ENCODE data around the gene RAB14.
"Not testable (repeated sequence)": the region's sequence is repeated elsewhere in the genome, so short reads cannot be mapped to it uniquely, and the experiment has no call there.

The RAB14 gene

DNA sequence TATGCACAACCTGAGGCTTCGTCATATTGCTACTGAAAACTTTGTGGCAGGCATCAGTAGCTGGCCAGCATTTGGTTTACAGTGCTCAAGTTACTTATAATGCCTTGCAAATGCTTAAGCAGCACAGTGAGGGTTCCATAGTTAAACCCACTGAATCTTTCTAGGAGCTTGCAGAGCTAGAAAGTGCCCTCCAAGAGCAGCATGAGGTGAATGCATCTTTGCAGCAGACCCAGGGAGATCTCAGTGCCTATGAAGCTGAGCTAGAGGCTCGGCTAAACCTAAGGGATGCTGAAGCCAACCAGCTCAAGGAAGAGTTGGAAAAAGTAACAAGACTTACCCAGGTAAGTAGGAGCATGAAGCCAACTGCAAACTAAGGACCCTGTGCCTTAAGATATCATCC lies 66.0 kb downstream of the RAB14 start:
- Histone ChIP-seq H3K4me3 (no peak overlapping the region), H3K9me3 (ENCODE audit: low read depth, low read length) (no peaks in the 10 kb centered on the region), H3K9ac (ENCODE audit: insufficient read length) (no peak overlapping the region), H3K36me3 (ENCODE audit: insufficient read depth, low read length) (peaks cover 14% of the 10 kb centered on the region; the same call in 1 of the 2 replicates), H3K27ac (no peak overlapping the region)
- DNase-seq (ENCODE audit: low read depth, low spot score): no peak
- TF ChIP-seq FOXP2 (optimal IDR thresholded peaks at IDR 0.05; ENCODE audit: control extremely low read depth, extremely low read length, insufficient read depth) (no peak), POLR2AphosphoS5 (IDR thresholded peaks at IDR 0.05; ENCODE audit: borderline replicate concordance, low read depth, low read length) (no peak), EZH2 (IDR thresholded peaks at IDR 0.05) (no peak)

DNA sequence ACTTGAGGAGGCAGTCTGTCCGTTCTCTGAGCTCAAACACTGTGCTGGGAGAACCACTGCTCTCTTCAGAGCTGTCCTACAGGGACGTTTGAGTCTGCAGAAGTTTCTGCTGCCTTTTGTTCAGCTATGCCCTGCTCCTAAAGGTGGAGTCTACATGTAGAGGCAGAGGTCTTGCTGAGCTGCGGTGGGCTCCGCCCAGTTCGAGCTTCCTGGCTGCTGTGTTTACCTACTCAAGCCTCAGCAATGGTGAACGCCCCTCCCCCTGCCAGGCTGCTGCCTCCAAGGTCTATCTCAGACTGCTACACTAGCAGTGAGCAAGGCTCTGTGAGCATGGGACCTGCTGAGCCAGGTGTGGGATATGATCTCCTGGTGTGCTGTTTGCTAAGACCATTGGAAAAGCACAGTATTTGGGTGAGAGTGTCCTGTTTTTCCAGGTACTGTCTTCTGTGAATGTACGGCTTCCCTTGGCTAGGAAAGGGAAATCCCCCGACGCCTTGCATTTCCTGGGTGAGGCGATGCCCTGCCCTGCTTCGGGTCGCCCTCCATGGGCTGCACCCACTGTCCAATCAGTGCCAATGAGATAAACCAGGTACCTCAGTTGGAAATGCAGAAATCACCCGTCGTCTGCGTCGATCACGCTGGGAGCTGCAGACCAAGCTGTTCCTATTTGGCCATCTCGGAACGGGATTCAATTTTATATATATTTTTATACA lies 68.4 kb downstream of the RAB14 start:
- TF ChIP-seq EZH2 (IDR thresholded peaks at IDR 0.05): no peak
- Histone ChIP-seq H3K4me3 (no peak overlapping the region), H3K9ac (ENCODE audit: insufficient read length) (no peak overlapping the region), H3K27ac (no peak overlapping the region), H3K36me3 (ENCODE audit: insufficient read depth, low read length) (0 out of 2 replicates have a peak, but pooled peaks cover under 1% of the 10 kb centered on the region), H3K9me3 (ENCODE audit: low read depth, low read length) (no peaks in the 10 kb centered on the region)
- DNase-seq (ENCODE audit: low read depth, low spot score): no peak

- not testable (repeated sequence) for H3K4me3 ChIP-seq; DNase-seq (ENCODE audit: low read depth, low spot score); H3K9me3 ChIP-seq (ENCODE audit: low read depth, low read length); H3K36me3 ChIP-seq (ENCODE audit: insufficient read depth, low read length); H3K27ac ChIP-seq; H3K9ac ChIP-seq (ENCODE audit: insufficient read length)
Measured at GRCh38 chr9:121129384-121129783, 72.3 kb downstream of the RAB14 start.
